Measurements from ENCODE around the gene CDC25C. TPM values are rescaled to one million over a fixed set of nuclear protein-coding genes. Genes with fewer than 3 reads are reported as not detected.

CDC25C gene
- total RNA-seq, 1 donor from 2014 or later = 10.6 TPM

- Mint-ChIP-seq H3K9me3 (ENCODE audit: low read depth) (no peaks in the 10 kb centered on the region), H3K4me3 (ENCODE audit: low read depth) (peak overlapping the region; percentile 14), H3K27ac (peak overlapping the region; percentile 52), H3K27me3 (peaks cover 16% of the 10 kb centered on the region), H3K4me1 (ENCODE audit: low read depth) (peaks cover 28% of the 10 kb centered on the region), H3K36me3 (ENCODE audit: insufficient read depth) (no peaks in the 10 kb centered on the region)
- DNase-seq (ENCODE audit: low spot score, unreplicated experiment) = no peak
- TF ChIP-seq CTCF (IDR thresholded peaks at IDR 0.05; ENCODE audit: unreplicated experiment) = no peak
Observed at GRCh38 chr5:138275895-138276294, 55.7 kb downstream of the CDC25C start.

GRCh38 chr5:138275379-138275782 lies 56.2 kb downstream of the CDC25C start:
- DNase-seq (ENCODE audit: low spot score, unreplicated experiment) = no peak
- Mint-ChIP-seq H3K4me3 (ENCODE audit: low read depth) (peak overlapping the region; percentile 56), H3K36me3 (ENCODE audit: insufficient read depth) (no peaks in the 10 kb centered on the region), H3K27me3 (peaks cover 16% of the 10 kb centered on the region), H3K4me1 (ENCODE audit: low read depth) (peaks cover 28% of the 10 kb centered on the region), H3K27ac (no peak overlapping the region), H3K9me3 (ENCODE audit: low read depth) (no peaks in the 10 kb centered on the region)
- no peak for TF ChIP-seq CTCF (IDR thresholded peaks at IDR 0.05; ENCODE audit: unreplicated experiment)

GRCh38 chr5:138274189-138274853 lies 57.3 kb downstream of the CDC25C start, which contains the start of gene GFRA3:
TSS of gene GFRA3 (minus strand) at chr5:138274621. CDS start at chr5:138274424, 197 bp downstream.
- Mint-ChIP-seq H3K27me3 (peaks cover 16% of the 10 kb centered on the region), H3K9me3 (ENCODE audit: low read depth) (no peaks in the 10 kb centered on the region), H3K36me3 (ENCODE audit: insufficient read depth) (no peaks in the 10 kb centered on the region), H3K4me3 (ENCODE audit: low read depth) (peak within 1 kb of the TSS; percentile 61), H3K4me1 (ENCODE audit: low read depth) (peaks cover 28% of the 10 kb centered on the region), H3K27ac (no peak within 1 kb of the TSS)
- no peak for TF ChIP-seq CTCF (IDR thresholded peaks at IDR 0.05; ENCODE audit: unreplicated experiment)
- DNase-seq (ENCODE audit: low spot score, unreplicated experiment) = peak; percentile 23

DNA sequence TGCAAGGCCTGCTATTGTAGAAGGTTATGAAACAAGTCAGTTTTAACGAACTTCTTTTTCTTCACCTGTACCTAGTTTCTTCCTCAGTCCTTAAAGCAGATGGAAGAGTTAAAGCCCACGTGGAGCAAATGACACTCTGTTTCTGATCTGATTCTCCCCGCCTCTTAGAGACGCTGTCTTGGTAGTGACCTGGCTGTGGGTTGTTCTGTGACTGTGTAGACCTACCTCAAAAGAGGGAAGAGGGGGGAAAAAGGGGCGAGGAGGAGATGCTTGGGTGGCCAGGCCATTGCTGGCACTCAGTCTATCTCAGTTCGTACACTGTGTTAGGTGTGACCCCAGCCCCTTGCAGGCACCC lies 57.8 kb downstream of the CDC25C start:
- H3K9me3 Mint-ChIP-seq (ENCODE audit: low read depth) = no peaks in the 10 kb centered on the region
- H3K36me3 Mint-ChIP-seq (ENCODE audit: insufficient read depth) = peaks cover 1% of the 10 kb centered on the region
- no peak for DNase-seq (ENCODE audit: low spot score, unreplicated experiment)
- no peak overlapping the region for H3K27ac Mint-ChIP-seq
- peak overlapping the region; percentile 61 for H3K4me3 Mint-ChIP-seq (ENCODE audit: low read depth)
- TF ChIP-seq CTCF (IDR thresholded peaks at IDR 0.05; ENCODE audit: unreplicated experiment) = no peak
- peaks cover 28% of the 10 kb centered on the region for H3K4me1 Mint-ChIP-seq (ENCODE audit: low read depth)
- peaks cover 16% of the 10 kb centered on the region for H3K27me3 Mint-ChIP-seq

DNA sequence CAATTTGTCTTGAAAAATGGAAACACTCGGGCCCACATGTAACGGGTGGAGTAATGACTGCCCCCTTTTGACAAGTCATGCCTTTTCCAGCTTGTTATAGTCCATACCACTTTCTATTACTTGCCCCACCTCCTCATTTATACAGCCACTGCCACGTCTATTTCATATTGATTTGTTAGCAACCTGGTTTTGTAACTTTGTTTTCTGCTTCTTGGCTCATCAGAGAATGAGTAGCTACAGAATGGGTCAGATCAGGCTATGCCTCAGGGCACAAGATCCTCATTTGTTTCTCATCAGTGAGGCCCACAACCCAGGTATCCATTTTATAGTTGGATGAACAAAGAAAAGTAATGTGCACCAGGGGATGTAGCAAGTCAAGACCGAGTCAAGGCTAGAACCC lies 58.9 kb downstream of the CDC25C start:
- Mint-ChIP-seq H3K27me3 (peaks cover 16% of the 10 kb centered on the region), H3K4me1 (ENCODE audit: low read depth) (peaks cover 28% of the 10 kb centered on the region), H3K4me3 (ENCODE audit: low read depth) (peak overlapping the region; percentile 24), H3K9me3 (ENCODE audit: low read depth) (no peaks in the 10 kb centered on the region), H3K36me3 (ENCODE audit: insufficient read depth) (peaks cover 1% of the 10 kb centered on the region), H3K27ac (no peak overlapping the region)
- TF ChIP-seq CTCF (IDR thresholded peaks at IDR 0.05; ENCODE audit: unreplicated experiment) = no peak
- DNase-seq (ENCODE audit: low spot score, unreplicated experiment) = no peak
